Dermis blood vessel endothelial cell (primary cell): ENCODE results near the gene GABPB2. TPM values are rescaled to one million over a fixed set of nuclear protein-coding genes. Genes with fewer than 3 reads are reported as not detected.

ENCODE experiments used
- DNase-seq: peaks from one replicate; pipeline ENCODE4 v3.0.0; 2010
- total RNA-seq: library from RNA; depleted of rRNA; stranded (reverse); fragments of >200 nt; gene quantifications from 2 replicates; pipeline ENCODE4 v1.2.3, GENCODE V29; 2014

GABPB2 gene
- total RNA-seq: 6.3 and 10.7 TPM in 2 replicates

DNA sequence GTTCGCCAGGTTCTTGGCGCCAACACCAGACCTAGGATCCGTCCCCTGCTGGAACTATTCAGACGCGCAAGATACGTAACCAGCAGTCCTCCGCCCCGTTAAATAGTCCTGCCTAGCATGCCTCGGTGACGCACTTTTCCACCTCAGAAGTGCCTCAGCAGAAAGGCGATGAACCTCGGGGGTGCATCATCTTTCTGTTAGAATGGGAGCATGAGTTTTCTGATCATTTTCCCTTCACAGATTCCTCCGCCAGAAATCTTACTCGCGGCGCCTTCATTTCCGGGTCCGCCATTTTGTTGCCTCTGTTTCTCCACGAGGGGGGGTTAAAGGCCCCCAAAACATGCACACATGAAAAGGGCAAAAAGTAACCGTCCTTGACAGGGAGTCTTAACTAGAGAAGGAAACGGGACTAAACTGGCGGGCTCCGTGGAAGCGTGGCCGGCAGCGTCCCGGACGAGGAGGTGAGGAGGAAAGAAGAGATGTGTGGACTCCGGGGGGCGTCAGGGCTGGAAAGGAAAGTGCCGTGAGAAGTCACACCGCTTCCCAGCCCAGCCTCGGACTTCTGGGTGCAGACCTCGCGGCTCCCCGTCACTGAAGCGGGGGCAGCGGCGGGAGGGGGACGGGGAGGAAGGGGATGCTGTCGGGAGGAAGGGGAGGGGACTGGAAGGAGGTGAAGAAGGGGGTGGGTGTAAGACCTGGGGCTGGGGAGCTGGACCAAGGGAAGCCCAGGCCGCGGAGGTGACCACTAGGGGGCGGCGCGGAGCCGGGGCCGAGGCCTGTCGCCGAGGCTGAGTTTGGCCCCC lies at the start of gene GABPB2:
GABPB2 (plus strand) TSS at position 288 of the 803 bp plus-strand sequence. CDS start 17,429 bp downstream, outside the sequence.
- peak; percentile 98 for DNase-seq

DNA sequence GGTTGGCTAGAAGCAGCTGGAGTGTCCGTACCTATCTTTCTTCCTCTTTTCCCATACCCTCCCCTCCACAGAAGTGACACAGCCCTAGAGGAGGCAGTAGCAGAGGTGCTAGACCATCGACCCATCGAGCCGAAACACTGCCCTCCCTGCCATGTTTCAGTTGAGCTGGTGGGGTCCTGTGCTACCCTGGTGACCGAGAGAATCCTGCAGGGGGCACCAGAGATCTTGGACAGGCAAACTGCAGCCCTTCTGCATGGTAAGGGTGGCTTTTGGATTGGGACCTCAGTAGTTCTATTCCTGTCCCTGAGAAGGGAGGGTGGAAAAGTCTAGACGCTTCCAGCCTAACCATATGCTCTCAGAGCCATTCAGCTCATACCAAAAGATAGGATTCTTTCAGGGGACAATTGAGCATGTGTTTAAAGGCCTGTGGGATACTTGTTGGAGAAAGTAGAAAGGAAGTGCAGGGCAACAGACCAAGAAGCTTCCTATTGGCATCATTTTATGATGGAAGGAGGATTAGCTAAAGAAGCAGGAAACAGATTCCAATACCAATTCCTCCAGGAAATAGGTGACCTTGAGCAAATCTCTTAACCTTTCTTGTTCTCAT lies 45.9 kb upstream of the GABPB2 start:
- peak; percentile 89 for DNase-seq

DNA sequence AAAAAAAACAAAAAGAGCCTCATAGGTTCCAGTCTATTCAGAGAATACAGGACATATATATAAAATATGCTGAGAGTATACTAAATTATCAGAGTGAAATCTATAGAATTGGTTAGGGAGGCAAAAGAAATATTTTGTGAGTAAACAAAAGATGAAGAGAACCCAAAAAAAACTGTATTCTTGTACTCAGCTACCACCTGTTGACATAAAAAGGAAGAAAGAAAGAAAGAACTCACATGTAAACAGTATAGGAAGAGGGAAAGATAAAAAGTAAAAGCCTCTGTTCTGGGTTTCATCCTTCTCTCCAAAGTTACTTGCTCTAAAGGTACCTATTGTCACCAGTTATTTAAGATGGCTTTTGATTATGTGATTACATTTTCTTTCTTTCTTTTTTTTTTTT lies 44.1 kb upstream of the GABPB2 start:
- DNase-seq: no peak

DNA sequence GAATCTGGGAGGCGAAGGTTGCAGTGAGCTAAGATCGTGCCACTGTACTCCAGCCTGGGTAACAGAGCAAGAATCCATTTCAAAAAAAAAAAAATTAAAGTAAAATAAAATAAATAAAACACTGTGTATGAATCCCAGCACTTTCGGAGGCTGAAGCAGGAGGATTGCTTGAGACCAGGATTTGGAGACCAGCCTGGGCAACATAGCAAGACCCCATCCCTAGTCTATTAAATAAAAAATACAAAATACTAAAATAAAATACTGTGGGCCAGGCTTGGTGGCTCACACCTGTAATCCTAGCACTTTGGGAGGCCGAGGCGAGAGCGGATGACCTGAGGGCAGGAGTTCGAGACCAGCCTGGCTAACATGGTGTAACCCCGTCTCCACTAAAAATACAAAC lies 38.4 kb upstream of the GABPB2 start:
- no peak for DNase-seq

DNA sequence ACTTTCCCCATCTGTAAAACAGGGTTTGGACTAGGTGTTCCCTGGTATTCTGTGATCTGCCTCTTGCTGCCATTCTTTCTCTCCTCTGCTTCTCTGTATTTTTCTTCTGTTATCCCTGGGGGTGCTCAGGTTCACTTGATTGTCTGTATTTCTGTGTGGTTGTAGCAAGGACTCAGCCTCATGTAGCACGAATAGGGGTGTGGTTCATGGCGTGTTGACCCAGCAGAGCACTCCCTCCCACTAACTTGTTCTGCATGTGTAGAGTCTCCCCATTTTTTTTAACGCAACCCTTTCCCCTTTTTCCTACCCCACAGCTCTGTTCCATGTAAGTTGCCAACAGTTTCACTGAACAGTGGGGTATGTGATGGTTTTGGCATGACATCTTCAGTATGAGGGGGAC lies 35.4 kb upstream of the GABPB2 start:
- no peak for DNase-seq

DNA sequence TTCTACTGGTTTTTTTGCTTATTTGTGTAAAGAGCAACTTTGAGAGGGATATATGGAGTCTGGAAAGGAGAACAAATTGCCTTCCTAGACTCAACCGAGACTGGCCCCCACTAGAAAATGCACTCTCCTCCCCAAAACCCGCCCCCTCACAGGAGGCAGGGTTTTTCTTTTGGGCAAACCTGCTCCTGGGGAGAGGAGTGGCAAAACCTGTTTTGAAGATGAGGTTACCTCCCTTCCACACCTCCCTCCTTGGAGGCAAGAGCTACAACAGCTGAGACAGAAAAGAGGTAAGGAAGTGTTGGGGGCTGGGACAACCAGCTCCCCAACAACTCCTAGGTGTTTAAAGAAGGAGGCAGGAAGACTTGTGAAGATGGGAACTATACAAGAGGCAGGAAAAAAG lies 34.2 kb upstream of the GABPB2 start, which contains the start of gene BNIPL:
BNIPL (plus strand) TSS at position 231 of the 400 bp plus-strand sequence; CDS start at position 371, 140 bp downstream.
- DNase-seq: no peak

DNA sequence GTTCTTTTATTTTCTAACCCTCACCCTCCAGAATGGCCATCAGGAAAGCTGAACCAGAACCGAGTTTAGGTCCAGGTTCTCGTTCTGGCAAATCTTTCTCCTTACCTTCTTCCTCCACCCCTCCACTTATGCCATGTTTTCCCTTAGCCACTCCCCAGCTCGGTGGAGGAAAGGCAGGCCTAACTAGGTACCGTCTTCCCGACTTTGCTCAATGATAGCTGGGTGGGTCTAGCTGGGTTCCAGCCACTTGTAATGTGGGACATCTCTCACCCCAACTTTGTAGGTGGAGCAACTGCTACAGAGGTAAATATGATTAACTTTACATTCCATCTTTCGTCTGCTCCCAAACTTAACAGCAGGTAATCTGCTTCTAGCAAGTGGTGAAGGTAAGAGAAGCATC lies 33.5 kb upstream of the GABPB2 start:
- DNase-seq: no peak

DNA sequence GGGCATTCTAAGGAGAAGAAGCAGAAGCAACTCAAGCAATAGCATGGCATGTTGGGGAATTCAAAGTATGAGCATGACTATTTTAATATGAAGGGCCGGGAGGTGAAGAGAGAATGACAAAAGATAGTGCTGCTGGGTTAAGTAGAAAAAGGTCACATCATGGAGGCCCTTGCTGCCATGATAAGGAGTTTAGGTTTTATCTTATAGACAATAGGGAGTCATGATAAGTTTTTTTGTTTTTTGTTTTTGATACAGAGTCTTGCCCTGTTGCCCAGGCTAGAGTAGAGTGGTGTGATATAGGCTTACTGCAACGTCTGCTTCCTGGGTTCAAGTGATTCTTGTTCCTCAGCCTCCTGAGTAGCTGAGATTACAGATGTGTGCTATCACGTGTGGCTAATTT lies 31.0 kb upstream of the GABPB2 start:
- DNase-seq: no peak

DNA sequence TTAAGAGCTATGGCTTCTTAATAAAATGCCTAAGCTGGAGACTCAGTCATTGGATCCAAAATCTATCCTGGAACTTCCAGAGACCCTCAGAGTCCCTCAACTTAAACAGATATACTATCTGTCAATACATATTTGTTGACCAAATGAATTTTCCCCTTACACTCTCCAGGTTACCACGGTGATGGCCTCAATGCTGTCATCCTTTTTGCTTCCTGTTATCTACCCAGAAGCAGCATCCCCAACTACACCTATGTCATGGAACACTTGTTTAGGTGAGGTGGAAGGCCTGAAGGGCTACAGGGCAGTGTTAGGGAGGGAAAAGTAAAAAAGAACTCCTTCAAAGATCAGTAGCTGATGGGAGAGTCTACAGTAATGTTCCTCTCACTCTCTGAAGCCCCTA lies 27.4 kb upstream of the GABPB2 start:
- DNase-seq: no peak

DNA sequence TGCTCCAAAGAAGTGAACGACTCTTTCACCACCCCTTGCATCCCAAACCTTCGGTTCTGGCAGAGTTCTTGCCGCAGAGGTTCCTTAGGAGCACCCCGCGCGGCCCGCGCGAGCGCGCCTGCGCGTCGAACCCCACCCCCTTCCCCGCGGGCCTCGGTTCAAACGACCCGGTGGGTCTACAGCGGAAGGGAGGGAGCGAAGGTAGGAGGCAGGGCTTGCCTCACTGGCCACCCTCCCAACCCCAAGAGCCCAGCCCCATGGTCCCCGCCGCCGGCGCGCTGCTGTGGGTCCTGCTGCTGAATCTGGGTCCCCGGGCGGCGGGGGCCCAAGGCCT lies 23.0 kb upstream of the GABPB2 start, which contains the start of gene C1orf56:
C1orf56 (plus strand) TSS at position 161 of the 334 bp plus-strand sequence; CDS start at position 258, 97 bp downstream.
- peak; percentile 64 for DNase-seq

DNA sequence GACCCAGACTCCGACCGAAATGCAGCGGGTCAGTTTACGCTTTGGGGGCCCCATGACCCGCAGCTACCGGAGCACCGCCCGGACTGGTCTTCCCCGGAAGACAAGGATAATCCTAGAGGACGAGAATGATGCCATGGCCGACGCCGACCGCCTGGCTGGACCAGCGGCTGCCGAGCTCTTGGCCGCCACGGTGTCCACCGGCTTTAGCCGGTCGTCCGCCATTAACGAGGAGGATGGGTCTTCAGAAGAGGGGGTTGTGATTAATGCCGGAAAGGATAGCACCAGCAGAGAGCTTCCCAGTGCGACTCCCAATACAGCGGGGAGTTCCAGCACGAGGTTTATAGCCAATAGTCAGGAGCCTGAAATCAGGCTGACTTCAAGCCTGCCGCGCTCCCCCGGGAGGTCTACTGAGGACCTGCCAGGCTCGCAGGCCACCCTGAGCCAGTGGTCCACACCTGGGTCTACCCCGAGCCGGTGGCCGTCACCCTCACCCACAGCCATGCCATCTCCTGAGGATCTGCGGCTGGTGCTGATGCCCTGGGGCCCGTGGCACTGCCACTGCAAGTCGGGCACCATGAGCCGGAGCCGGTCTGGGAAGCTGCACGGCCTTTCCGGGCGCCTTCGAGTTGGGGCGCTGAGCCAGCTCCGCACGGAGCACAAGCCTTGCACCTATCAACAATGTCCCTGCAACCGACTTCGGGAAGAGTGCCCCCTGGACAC lies 22.5 kb upstream of the GABPB2 start:
- DNase-seq: peak; percentile 86

DNA sequence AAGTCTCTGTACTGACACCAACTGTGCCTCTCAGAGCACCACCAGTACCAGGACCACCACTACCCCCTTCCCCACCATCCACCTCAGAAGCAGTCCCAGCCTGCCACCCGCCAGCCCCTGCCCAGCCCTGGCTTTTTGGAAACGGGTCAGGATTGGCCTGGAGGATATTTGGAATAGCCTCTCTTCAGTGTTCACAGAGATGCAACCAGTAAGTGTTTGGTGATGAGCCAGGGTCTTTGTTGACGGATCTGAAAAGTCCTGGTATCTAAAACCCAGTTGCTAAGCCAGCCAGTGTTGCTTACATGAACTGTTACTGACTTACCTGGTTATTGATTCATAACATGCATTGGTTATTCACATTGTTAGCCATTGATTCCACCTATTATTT lies 21.9 kb upstream of the GABPB2 start:
- DNase-seq: no peak

DNA sequence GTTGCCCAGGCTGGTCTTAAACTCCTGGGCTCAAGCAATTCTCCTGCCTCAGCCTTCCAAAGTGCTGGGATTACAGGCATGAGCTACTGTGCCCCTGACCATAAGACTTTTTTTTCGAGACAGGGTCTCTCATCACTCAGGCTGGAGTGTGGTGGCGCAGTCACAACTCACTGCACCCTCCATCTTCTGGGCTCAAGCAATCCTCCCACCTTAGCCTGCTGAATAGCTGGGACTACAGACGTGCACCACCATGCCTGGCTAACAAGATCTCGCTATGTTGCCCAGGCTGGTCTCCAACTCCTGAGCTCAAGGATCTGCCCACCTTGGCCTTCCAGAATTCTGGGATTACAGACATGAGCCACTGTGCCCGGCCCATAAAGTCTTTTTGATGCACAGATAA lies 21.1 kb upstream of the GABPB2 start:
- no peak for DNase-seq

DNA sequence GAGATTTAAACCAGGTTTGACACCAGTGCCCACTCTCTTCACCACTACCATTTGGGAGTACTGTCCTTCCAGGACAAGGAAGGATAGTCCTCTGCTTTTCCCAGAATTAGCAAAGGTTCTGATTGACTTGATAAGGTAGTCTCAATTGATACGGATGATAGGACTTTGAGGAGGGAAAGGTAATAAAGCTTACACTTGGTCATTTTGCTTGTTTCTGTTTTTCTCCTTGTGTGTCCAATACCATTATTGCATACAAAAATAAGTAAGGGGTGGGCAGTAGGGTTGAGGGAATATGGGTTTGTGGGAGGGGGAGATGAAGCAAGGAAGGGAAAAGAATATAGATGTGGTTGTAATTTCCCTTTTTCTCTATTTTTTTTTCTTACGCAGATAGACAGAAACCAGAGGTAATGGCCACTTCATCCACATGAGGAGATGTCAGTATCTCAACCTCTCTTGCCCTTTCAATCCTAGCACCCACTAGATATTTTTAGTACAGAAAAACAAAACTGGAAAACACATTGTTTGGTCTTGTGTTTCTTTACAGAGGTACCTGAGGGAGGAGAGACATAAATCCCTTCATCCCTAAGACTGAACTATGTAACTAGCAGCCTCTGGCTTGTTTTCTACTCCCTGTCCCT lies 20.4 kb upstream of the GABPB2 start:
- no peak for DNase-seq

DNA sequence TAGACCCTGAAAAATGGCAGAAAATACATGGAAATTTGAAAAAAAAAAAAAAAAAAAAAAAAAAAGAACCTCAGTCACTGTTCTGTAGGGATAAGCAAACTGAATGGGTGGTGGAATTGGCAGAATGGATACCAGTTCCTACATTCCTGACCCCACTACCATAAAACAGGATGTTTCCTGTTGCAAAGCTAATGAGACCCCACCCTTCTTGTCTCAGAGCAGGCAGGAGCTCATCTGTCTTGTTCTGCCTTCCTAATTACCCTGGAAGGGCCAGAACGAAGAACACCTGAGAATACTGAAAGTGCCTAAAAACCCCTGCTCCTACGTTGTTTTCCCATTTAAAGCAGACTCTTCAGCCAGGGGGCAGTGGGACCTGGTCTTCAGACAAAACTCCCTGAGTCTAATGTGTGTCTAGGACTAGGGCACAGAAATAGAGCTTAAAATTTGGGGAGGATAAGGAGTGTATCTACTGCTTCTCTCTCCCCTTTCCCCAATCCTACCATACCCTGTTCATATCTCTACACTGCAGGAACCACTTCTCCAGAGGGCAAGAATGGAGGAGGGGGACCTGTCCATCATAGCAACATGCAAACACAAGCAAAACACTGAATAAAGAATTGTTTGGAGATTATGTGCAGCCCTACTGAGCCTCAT lies 19.1 kb upstream of the GABPB2 start:
- DNase-seq: no peak

DNA sequence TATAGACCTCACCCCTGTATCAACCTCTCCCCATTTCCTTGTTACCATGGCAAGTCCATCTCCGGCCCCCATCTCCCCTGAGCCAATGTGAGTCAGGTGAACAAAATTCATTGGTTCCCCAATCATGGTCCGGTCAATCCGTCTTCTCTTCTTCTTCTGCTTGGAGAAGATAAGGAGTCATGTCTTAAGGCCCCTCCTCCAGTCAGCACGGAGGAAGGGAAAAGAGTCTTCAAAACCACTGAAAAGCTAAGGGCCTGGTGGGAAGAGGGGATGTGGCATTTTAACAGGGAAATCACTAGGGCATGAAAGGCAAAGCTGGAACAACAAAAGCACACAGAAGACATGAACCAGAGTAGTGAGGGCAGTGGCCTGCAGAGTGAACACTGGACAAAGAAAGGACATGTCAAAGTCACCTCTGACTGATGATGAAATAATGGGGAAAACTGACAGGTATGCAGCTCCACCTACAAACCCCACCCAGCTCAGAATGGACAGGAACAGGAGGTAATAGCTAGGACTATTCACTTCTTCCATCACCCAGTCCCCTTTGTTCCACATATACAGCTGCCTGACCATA lies 15.5 kb upstream of the GABPB2 start:
- no peak for DNase-seq

DNA sequence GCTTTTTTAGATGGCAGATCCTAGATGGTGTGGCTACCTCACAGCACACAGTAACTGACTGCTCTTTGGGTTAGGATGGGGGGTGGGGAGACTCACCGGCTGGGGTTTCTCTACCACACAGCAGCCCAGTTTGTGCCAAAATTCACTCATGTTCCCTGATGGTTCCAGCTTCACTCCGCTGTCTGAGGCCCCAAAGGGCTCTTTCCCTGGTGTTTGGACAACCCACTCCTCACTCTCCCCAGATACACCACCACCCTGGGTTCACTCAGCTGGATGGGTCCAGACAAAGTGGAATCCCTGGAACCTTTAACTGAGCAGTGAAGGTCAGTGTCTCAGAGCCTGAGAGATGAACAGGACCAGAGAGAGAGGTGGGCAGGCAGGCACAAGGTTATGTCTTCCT lies 15.0 kb upstream of the GABPB2 start:
- no peak for DNase-seq

DNA sequence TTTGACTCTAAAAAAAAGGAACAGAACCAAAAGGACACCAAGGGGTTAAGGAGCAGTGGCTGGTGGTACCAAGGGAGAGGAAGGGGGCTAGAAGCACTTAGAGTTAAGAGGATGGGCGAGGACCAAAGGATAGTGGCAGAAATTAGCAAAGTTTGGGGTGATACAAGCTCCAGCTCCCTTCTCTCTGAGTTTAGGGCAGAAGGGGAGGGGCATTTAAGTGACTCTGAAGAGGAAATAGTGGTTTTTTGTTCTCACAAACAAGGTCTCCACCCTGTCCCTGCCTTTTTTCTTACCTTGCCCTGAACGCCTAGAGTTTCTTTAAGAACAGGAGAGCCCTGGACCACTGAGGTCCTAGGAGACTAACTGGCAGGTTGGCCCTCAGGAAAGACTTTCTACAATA lies 14.4 kb upstream of the GABPB2 start:
- DNase-seq: no peak

DNA sequence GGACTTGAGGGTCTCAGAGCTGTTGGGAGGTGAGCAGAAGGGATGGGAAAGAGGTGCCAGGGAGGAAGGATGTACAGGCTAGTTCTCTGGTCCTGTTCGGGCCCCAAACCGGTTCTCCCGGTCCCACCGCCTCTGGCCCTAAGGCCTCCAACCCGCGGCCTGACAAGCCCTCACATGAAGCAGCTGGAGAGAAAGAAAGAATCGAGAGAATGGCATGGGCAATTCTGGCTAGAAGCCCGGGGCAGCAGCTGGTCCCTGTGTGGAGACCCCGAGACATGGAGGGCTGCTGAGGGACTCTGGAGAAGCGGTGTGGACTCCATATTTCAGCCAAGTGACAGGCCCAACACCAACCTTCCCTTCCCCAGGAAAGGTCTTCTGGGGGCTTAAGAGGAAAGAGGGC lies 11.9 kb upstream of the GABPB2 start:
- DNase-seq: peak; percentile 31

DNA sequence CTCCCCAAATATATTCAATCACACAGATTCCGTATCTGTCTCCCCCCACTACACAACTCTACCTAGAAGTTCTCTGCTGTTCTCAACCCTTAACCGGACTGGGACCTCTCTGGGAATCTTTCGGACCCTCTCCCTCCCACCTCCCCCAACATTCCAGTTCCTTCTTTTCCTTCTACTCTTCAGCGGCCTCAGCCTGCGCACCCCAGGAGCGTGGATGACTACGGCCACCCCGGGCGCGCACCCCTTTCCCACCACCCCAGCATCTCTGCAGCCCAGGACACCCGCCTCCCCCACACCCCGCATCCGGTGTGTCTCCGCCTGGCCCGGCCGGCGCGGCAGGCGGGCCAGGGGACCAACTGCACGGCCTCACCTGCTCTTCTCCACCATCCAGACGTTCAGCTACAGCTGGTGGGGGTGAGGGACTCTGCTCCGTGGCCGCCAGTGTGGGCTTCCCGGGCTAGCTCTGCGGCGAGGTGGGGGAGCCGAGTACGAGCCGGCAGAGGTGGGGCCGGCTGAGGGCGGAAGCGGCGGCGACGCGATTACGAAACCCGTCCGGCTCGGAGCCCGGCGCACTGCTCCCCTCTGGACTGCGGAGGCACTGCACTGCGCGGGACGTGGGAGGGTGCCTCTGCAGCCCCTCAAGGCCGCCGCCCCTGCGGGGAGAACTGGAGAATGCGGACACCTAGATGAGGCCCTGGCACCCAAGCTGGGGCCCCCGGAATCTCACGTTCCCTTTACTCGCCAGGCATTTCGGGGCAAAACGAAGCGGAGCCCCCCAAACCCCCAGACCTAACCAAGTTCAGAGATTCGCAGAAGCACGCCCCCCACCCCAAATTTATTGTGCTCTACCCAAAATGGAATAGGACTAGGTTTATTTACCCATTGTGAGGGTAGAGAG lies 11.2 kb upstream of the GABPB2 start, which contains the start of gene CDC42SE1:
CDC42SE1 (minus strand) TSS at position 514 of the 898 bp plus-strand sequence. CDS start 3,892 bp downstream, outside the sequence.
- DNase-seq: peak; percentile 91
